ENCODE results near the gene MAPK14. TPM values are rescaled to one million over a fixed set of nuclear protein-coding genes. Genes with fewer than 3 reads are reported as not detected.
A peak's percentile ranks its signal among the peaks of the same experiment; 100 is the strongest.

The MAPK14 gene
- total and polyA plus RNA-seq, 9 of the 15 experiments (the other 6 are each of a cell fraction or from before 2014, with no cell fraction given) = 8.8 to 62.7 (median 35.5) TPM

DNA sequence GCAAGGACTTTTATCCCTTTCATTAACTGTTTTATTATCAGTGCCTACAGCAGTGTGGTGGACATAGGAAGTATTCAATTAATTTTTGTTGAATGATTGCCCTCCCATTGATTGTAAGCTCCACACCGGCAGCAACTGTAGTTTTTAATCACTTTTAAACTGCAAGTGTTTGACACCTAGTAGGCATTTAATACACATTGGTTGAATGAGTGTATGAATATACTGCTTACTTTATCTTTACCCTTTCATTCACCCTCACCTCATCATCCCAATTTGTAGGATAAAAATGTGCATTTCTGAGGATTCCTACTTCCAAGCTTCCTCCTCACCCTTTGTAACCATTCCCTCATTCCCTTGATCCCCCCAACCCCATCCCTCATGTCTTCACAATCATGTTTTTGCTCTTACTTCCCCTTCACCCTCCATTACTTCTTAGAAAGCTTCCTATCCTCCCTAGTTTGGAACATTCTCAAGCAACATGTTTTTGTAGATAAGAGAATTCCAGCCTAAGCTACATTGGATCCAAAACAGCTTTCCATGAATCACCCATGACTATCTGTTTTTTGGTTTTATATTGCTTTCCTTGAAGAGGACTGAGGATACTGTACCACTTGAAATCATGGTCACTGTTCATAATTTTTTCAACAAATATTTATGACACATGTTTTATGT lies 2.2 kb upstream of the MAPK14 start (continued):
- TF ChIP-seq ZNF395 (CRISPR knock-in tag; IDR thresholded peaks at IDR 0.05) (0 out of 2 replicates have a peak, but pooled peaks have one; percentile 55), L3MBTL2 (IDR thresholded peaks at IDR 0.05) (peak; percentile 42; the same call in 1 of the 2 replicates), ZNF778 (CRISPR knock-in tag; IDR thresholded peaks at IDR 0.05) (no peak), NRF1 (conservative IDR thresholded peaks at IDR 0.05 in 1 of 2, IDR thresholded peaks at IDR 0.05 in 1 of 2) (no peak), ATF6 (CRISPR knock-in tag; IDR thresholded peaks at IDR 0.05) (no peak), ZFP30 (CRISPR knock-in tag; IDR thresholded peaks at IDR 0.05; ENCODE audit: borderline replicate concordance) (no peak), SP2 (IDR thresholded peaks at IDR 0.05; ENCODE audit: extremely low read depth, low read depth, low read length, poor library complexity, severe bottlenecking) (no peak), POLR2A (conservative IDR thresholded peaks at IDR 0.05) (no peak), ATF7 (IDR thresholded peaks at IDR 0.05) (peak; percentile 54; the same call in 1 of the 2 replicates), HMG20B (CRISPR knock-in tag; IDR thresholded peaks at IDR 0.05) (no peak), HDAC2 (IDR thresholded peaks at IDR 0.05) (peak; percentile 83), CC2D1A (IDR thresholded peaks at IDR 0.05) (peak; percentile 50; the same call in 1 of the 2 replicates), HDAC1 (IDR thresholded peaks at IDR 0.05) (peak in 1 of 2 experiments; percentile 89; a peak in 2 of 4 replicates), SRF (CRISPR knock-in tag; IDR thresholded peaks at IDR 0.05) (0 out of 4 replicates have a peak, but pooled peaks of 1 of the 2 experiments have one; percentile 44), ZKSCAN8 (CRISPR knock-in tag; IDR thresholded peaks at IDR 0.05) (no peak), ELF2 (CRISPR knock-in tag; IDR thresholded peaks at IDR 0.05) (no peak), ELF4 (CRISPR knock-in tag; IDR thresholded peaks at IDR 0.05) (peak; percentile 97)
- TF ChIP-seq, protein P1, sequence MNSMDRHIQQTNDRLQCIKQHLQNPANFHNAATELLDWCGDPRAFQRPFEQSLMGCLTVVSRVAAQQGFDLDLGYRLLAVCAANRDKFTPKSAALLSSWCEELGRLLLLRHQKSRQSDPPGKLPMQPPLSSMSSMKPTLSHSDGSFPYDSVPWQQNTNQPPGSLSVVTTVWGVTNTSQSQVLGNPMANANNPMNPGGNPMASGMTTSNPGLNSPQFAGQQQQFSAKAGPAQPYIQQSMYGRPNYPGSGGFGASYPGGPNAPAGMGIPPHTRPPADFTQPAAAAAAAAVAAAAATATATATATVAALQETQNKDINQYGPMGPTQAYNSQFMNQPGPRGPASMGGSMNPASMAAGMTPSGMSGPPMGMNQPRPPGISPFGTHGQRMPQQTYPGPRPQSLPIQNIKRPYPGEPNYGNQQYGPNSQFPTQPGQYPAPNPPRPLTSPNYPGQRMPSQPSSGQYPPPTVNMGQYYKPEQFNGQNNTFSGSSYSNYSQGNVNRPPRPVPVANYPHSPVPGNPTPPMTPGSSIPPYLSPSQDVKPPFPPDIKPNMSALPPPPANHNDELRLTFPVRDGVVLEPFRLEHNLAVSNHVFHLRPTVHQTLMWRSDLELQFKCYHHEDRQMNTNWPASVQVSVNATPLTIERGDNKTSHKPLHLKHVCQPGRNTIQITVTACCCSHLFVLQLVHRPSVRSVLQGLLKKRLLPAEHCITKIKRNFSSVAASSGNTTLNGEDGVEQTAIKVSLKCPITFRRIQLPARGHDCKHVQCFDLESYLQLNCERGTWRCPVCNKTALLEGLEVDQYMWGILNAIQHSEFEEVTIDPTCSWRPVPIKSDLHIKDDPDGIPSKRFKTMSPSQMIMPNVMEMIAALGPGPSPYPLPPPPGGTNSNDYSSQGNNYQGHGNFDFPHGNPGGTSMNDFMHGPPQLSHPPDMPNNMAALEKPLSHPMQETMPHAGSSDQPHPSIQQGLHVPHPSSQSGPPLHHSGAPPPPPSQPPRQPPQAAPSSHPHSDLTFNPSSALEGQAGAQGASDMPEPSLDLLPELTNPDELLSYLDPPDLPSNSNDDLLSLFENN (IDR thresholded peaks at IDR 0.05; ENCODE audit: low read depth in 2 of 2, low read length in 2 of 2) = no peak
- TF ChIP-seq, protein P2, sequence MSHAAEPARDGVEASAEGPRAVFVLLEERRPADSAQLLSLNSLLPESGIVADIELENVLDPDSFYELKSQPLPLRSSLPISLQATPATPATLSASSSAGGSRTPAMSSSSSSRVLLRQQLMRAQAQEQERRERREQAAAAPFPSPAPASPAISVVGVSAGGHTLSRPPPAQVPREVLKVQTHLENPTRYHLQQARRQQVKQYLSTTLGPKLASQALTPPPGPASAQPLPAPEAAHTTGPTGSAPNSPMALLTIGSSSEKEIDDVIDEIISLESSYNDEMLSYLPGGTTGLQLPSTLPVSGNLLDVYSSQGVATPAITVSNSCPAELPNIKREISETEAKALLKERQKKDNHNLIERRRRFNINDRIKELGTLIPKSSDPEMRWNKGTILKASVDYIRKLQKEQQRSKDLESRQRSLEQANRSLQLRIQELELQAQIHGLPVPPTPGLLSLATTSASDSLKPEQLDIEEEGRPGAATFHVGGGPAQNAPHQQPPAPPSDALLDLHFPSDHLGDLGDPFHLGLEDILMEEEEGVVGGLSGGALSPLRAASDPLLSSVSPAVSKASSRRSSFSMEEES (CRISPR knock-in tag; IDR thresholded peaks at IDR 0.05) = no peak
